Measurements from ENCODE around the gene IP6K3.

DNA sequence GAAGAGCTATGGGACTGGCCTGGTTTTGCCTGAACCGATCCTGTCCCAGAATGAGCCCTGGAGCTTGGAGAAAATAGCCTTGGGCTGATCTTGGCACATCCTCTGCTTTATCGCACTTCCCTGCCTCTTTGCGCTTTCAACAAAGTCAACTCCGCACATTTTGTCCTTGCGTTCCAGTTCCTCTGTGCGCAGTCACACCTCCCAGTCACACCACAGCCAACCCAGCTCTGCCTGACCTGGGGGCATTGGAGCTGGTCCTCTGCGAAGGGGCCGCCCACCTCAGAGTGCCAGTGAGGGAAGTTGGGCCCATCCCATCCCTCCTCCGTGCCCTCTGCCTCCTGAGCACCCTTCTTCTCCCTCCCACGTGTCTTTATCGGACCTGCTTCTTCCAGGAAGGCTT is 18.3 kb downstream of the IP6K3 start:
- TF ChIP-seq EZH2 (IDR thresholded peaks at IDR 0.05; ENCODE audit: borderline replicate concordance, insufficient read depth, low read depth, low read length, poor library complexity, severe bottlenecking) = no peak
- no peak for TF ChIP-seq CTCF (IDR thresholded peaks at IDR 0.05)
